Sigmoid colon (tissue), 7 donors: Measurements from ENCODE around the gene CD99L2. TPM values are rescaled to one million over a fixed set of nuclear protein-coding genes. Genes with fewer than 3 reads are reported as not detected.

Experiments
- DNase-seq: peaks from one replicate; pipeline ENCODE4 v3.0.0-alpha.2; 2019
- H3K27ac ChIP-seq, 4 donors: fragments of 200-600 bp; sonication (generic); one replicate each; pipeline ENCODE4 v1.5.1; 2016 to 2019; ENCODE audit warnings: mild to moderate bottlenecking in 1 of 4
- H3K27me3 ChIP-seq, 3 donors: fragments of 200-600 bp; sonication (generic); one replicate each; pipeline ENCODE4 v1.5.1; 2019; ENCODE audit warnings: mild to moderate bottlenecking in 1 of 3
- H3K36me3 ChIP-seq, 4 donors: fragments of 200-600 bp; sonication (generic); one replicate each; pipeline ENCODE4 v1.5.1; 2016 to 2019
- H3K4me1 ChIP-seq, 4 donors: fragments of 200-600 bp; sonication (generic); one replicate each; pipeline ENCODE4 v1.5.1; 2017 to 2019
- H3K4me3 ChIP-seq, 4 donors: fragments of 200-600 bp; sonication (generic); one replicate each; pipeline ENCODE4 v1.5.1; 2017 to 2019; ENCODE audit warnings: mild to moderate bottlenecking in 2 of 4, moderate library complexity in 1 of 4
- H3K9me3 ChIP-seq, 4 donors: fragments of 200-600 bp in 3 of 4; sonication (generic) in 3 of 4; one replicate each; pipeline versions ENCODE4 v1.5.1 to v1.6.1; 2013 to 2019
- EP300 ChIP-seq, 4 donors: sonication (generic); formaldehyde crosslinking; IDR thresholded peaks; one replicate each; pipeline ENCODE4 v1.6.1; 2017; ENCODE audit warnings: antibody characterized with exemption in 4 of 4
- POLR2A ChIP-seq, 2 donors: fragments of 450-650 bp; IDR thresholded peaks; one replicate each; pipeline ENCODE4 v1.6.1; 2016; ENCODE audit warnings: antibody characterized with exemption in 2 of 2, mild to moderate bottlenecking in 2 of 2, moderate library complexity in 2 of 2
- POLR2AphosphoS5 ChIP-seq, 4 donors: sonication (generic); formaldehyde crosslinking; IDR thresholded peaks; one replicate each; pipeline ENCODE4 v1.6.1; 2017; ENCODE audit warnings: antibody characterized with exemption in 4 of 4
- WGBS, 2 donors: extraction: QIAGEN DNeasy Blood & Tissue Kit; methylation state at CpG; one replicate each; pipeline ENCODE4 v1.1.7; 2013; 5-methylcytosine and 5-hydroxymethylcytosine counted together
- intact Hi-C: fragments of 100-400 bp; cut with DNase I; formaldehyde crosslinking; loops from one replicate; pipeline ENCODE4 v1.15.1; 2023
- polyA plus RNA-seq, 3 donors: library from polyadenylated mRNA; stranded (reverse); fragments of 200-250 nt; gene quantifications; one replicate each; pipeline ENCODE4 v1.2.3, GENCODE V29; 2013
- total RNA-seq, 4 donors: library from RNA; depleted of rRNA; stranded (reverse); fragments of >200 nt; gene quantifications; one replicate each; pipeline ENCODE4 v1.1.0, GENCODE V29; 2016
- TF ChIP-seq, protein P1 (sequence below), 4 experiments: fragments of 450-650 bp in 3 of 4; fragments of 200-600 bp in 1 of 4; IDR thresholded peaks; one replicate each; pipeline ENCODE4 v1.5.1; 2016 to 2019; ENCODE audit warnings: antibody characterized with exemption in 4 of 4, mild to moderate bottlenecking in 3 of 4, moderate library complexity in 2 of 4
- donor health status: healthy with polysubstance abuse.
- donor health status: Bipolar disorder and iron deficiency.
- donor health status: healthy.

CD99L2 gene
- total and polyA plus RNA-seq, 7 donors, result 4.8 to 62.6 (median 55.8) TPM

DNA sequence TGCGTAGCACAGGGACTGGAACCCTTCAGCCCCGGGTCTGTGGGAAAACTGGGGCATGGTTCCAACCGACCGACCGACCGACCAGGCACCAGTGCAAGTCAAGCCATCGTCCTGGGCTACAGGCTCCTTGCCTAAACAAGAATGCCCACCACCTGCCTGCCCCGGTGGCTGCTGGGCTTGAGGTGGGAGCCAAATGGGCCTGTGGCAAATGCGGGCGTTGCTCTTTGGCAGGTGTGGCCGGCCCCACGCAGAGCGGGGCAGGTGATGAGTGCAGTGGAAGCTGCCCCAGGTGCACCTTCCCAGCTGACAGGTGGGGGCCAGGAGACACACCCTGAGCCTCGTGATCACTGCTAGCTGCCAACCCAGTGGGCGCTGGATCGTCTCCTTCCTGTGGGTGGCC lies 127.4 kb downstream of the CD99L2 start:
- intact Hi-C loops, result no loop called here
- no peak for TF ChIP-seq EP300 (IDR thresholded peaks at IDR 0.05)
- TF ChIP-seq POLR2A (IDR thresholded peaks at IDR 0.05), result no peak
- TF ChIP-seq, protein P1, sequence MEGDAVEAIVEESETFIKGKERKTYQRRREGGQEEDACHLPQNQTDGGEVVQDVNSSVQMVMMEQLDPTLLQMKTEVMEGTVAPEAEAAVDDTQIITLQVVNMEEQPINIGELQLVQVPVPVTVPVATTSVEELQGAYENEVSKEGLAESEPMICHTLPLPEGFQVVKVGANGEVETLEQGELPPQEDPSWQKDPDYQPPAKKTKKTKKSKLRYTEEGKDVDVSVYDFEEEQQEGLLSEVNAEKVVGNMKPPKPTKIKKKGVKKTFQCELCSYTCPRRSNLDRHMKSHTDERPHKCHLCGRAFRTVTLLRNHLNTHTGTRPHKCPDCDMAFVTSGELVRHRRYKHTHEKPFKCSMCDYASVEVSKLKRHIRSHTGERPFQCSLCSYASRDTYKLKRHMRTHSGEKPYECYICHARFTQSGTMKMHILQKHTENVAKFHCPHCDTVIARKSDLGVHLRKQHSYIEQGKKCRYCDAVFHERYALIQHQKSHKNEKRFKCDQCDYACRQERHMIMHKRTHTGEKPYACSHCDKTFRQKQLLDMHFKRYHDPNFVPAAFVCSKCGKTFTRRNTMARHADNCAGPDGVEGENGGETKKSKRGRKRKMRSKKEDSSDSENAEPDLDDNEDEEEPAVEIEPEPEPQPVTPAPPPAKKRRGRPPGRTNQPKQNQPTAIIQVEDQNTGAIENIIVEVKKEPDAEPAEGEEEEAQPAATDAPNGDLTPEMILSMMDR (IDR thresholded peaks at IDR 0.05), result no peak
- no peak for TF ChIP-seq POLR2AphosphoS5 (IDR thresholded peaks at IDR 0.05)
- WGBS, 2 donors, result 50 to 82% methylated on average over 16 of the region's 16 CpGs
- Histone ChIP-seq H3K27ac (no peak overlapping the region), H3K27me3 (no peaks in the 10 kb centered on the region), H3K4me3 (no peak overlapping the region), H3K36me3 (peaks cover 0 to 14% (median 0%) of the 10 kb centered on the region in 4 donors), H3K9me3 (no peaks in the 10 kb centered on the region), H3K4me1 (no peaks in the 10 kb centered on the region)
- DNase-seq, result no peak

DNA sequence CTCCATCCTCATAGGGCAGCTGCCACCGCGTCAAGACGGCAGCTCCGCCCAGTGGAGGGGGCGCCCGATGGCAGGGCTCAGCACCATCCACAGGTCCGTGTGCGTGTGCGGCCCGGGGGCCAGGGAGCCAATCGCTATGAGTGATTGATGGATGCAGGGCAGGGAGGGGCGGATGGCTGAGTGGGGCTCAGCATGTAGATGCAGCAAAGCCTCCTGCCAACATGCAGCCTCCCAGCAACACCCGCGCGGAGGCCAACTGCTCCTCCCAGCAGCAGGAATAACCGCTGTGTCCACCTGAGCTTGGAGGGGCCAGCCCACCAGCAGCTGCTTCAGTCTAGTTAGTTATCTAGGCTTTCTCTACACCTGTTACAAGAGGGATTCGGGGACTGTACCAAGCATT lies 127.8 kb downstream of the CD99L2 start:
- Histone ChIP-seq H3K4me3 (no peak overlapping the region), H3K27me3 (no peaks in the 10 kb centered on the region), H3K36me3 (peaks cover 0 to 14% (median 0%) of the 10 kb centered on the region in 4 donors), H3K4me1 (no peaks in the 10 kb centered on the region), H3K27ac (no peak overlapping the region), H3K9me3 (no peaks in the 10 kb centered on the region)
- no peak for DNase-seq
- TF ChIP-seq POLR2A (IDR thresholded peaks at IDR 0.05), result no peak
- TF ChIP-seq, protein P1 (IDR thresholded peaks at IDR 0.05), result no peak
- TF ChIP-seq EP300 (IDR thresholded peaks at IDR 0.05), result no peak
- TF ChIP-seq POLR2AphosphoS5 (IDR thresholded peaks at IDR 0.05), result no peak
- intact Hi-C loops, result no loop called here
- WGBS, 2 donors, result 90 to 97% methylated on average over 17 of the region's 17 CpGs

DNA sequence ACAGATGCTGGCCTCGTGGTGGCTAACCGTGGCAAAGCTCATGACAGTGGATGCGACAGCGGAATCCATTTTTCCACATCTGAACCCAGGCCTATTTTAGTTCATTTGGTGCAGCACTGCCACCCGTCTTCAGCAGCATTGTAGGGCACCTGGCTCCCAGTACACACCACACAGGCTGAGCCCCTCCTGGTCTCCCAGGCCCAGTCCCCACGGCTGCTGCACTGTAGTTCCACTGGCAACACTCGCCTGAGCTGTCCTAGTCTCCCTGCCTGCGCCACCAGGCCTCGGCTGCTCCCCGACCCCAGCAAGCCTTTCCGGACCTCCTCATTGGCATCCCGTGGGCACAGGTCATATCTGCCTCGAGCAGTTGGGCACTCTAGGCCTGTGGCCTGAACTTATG lies 129.1 kb downstream of the CD99L2 start:
- Histone ChIP-seq H3K4me3 (no peak overlapping the region), H3K4me1 (no peaks in the 10 kb centered on the region), H3K9me3 (no peaks in the 10 kb centered on the region), H3K36me3 (peaks cover 0 to 6% (median 0%) of the 10 kb centered on the region in 4 donors), H3K27ac (no peak overlapping the region), H3K27me3 (no peaks in the 10 kb centered on the region)
- intact Hi-C loops, result no loop called here
- no peak for DNase-seq
- TF ChIP-seq POLR2A (IDR thresholded peaks at IDR 0.05), result no peak
- WGBS, 2 donors, result 95 to 96% methylated on average over 13 of the region's 13 CpGs

DNA sequence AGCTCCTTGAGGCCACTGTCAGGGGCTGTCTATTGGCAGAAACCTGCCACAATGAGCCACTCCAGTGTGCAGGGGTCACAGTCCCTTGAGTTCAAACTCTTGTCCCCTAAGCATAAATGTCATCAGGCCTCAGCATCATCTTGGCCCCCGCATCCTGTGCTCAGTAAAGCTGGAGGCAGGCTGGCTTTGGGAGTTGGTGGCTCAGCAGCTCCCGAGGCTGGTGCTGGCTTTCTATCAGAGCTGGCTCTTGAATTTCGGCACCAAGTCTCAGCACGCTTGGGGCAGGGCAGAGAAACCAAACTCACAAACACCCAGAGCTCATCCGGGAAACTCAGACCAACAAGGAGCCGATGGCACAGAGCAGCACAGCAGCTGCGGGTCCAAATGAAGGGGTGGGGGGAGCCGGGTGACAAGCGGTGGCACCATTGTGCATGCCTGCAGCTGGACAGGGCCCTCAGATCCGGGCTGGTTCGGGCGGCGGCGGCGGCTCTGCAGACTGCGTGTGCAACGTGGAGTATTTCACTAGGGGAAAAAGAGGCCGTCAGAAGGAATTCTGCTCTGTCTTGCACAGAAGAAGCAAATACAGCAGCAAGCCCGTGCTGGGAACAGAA lies 129.8 kb downstream of the CD99L2 start:
- no peaks in the 10 kb centered on the region for H3K9me3 ChIP-seq
- TF ChIP-seq POLR2AphosphoS5 (IDR thresholded peaks at IDR 0.05), result no peak
- TF ChIP-seq, protein P1 (IDR thresholded peaks at IDR 0.05), result no peak
- TF ChIP-seq POLR2A (IDR thresholded peaks at IDR 0.05), result no peak
- TF ChIP-seq EP300 (IDR thresholded peaks at IDR 0.05), result no peak
- intact Hi-C loops, result no loop called here
- WGBS, 2 donors, result 91 to 95% methylated on average over 19 of the region's 19 CpGs
- H3K27ac ChIP-seq, result no peak overlapping the region
- H3K27me3 ChIP-seq, result no peaks in the 10 kb centered on the region
- H3K36me3 ChIP-seq, result peaks cover 0 to 3% (median 0%) of the 10 kb centered on the region in 4 donors
- H3K4me1 ChIP-seq, result no peaks in the 10 kb centered on the region
- no peak for DNase-seq
- H3K4me3 ChIP-seq, result no peak overlapping the region

DNA sequence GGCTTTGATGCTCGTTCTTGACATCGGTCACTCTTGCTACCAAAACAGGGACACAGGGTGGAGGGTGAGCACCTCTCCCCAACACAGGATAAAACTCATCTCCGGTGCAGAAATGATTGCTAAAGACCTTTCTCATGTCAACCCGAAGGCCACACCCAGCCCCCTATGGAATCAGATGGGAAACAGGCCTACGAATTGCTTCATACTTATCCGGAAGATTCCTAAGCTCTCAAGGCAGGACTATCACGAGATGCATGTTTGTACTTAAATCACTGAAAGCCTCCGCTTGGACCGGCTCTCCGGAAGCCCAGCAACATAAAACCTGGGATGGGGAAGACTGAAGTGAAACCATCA lies 130.4 kb downstream of the CD99L2 start:
- Histone ChIP-seq H3K27me3 (no peaks in the 10 kb centered on the region), H3K27ac (no peak overlapping the region), H3K9me3 (no peaks in the 10 kb centered on the region), H3K4me3 (no peak overlapping the region), H3K36me3 (peaks cover 0 to 3% (median 0%) of the 10 kb centered on the region in 4 donors), H3K4me1 (no peaks in the 10 kb centered on the region)
- WGBS, 2 donors, result 82 to 95% methylated on average over 10 of the region's 10 CpGs
- DNase-seq, result no peak
- TF ChIP-seq EP300 (IDR thresholded peaks at IDR 0.05), result no peak
- no peak for TF ChIP-seq POLR2A (IDR thresholded peaks at IDR 0.05)
- no peak for TF ChIP-seq POLR2AphosphoS5 (IDR thresholded peaks at IDR 0.05)
- TF ChIP-seq, protein P1 (IDR thresholded peaks at IDR 0.05), result no peak
- intact Hi-C loops, result no loop called here
